B cell (primary cell): ENCODE measurements around the gene TNFAIP8L2. TPM values are rescaled to one million over a fixed set of nuclear protein-coding genes. Genes with fewer than 3 reads are reported as not detected.

Experiments
- ATAC-seq: fragments of 200-7000 bp; cut with Tn5 transposase; one replicate; pipeline ENCODE4 v1.10.0; 2021; ENCODE audit warnings: low read depth, mild to moderate bottlenecking, moderate number of reproducible peaks, moderate library complexity
- CTCF ChIA-PET: fragments of 350-600 bp; sonication (Branson Sonifier 250); formaldehyde crosslinking; loops from one replicate; lab custom pipeline; 2021; ENCODE audit warnings: antibody characterized with exemption, inconsistent platforms; lab: Charles Lee
- POLR2A ChIA-PET: fragments of 350-600 bp; sonication (Branson Sonifier 250); formaldehyde crosslinking; loops from one replicate; lab custom pipeline; 2021; ENCODE audit warnings: antibody characterized with exemption; lab: Charles Lee
- DNase-seq: peaks from one replicate; pipeline ENCODE4 v3.0.0; 2013
- H2AFZ ChIP-seq: 2 replicates; pipeline ENCODE4 v1.6.1; 2012; ENCODE audit warnings: mild to moderate bottlenecking, low read depth, low read length; ENCODE audit not compliant: insufficient read depth, poor library complexity, severe bottlenecking
- H3K27ac ChIP-seq, 2 donors: 1 replicate in 1 of 2; 2 replicates in 1 of 2; pipeline ENCODE4 v1.5.1; 2012 to 2013; ENCODE audit warnings: low read length in 2 of 2, mild to moderate bottlenecking in 2 of 2, moderate library complexity in 1 of 2
- H3K27me3 ChIP-seq, 4 experiments: fragments of 200-600 bp in 1 of 4; sonication (generic) in 1 of 4; replicated peaks in 1 of 4; 1 replicate in 2 of 4; 2 replicates in 2 of 4; pipeline versions ENCODE4 v1.6.1 to v1.7.0; 2013 to 2016; ENCODE audit warnings: low read length in 3 of 4, mild to moderate bottlenecking in 2 of 4, mixed read lengths in 1 of 4, moderate library complexity in 1 of 4; ENCODE audit not compliant: insufficient read depth in 4 of 4, control insufficient read depth in 3 of 4; ENCODE audit errors: control extremely low read depth in 1 of 4
- H3K36me3 ChIP-seq, 2 experiments: replicated peaks in 1 of 2; 1 replicate in 1 of 2; 2 replicates in 1 of 2; pipeline versions ENCODE4 v1.6.1 to v1.7.1; 2013; ENCODE audit warnings: low read length in 1 of 2; ENCODE audit not compliant: insufficient read depth in 2 of 2, control insufficient read depth in 1 of 2; ENCODE audit errors: control extremely low read depth in 1 of 2, extremely low read depth in 1 of 2
- H3K4me1 ChIP-seq, 2 donors: fragments of 200-600 bp in 1 of 2; sonication (generic) in 1 of 2; 1 replicate in 1 of 2; 2 replicates in 1 of 2; pipeline versions ENCODE4 v1.5.1 to v1.6.1; 2013 to 2017; ENCODE audit warnings: low read length in 2 of 2; ENCODE audit not compliant: control insufficient read depth in 2 of 2, insufficient read depth in 2 of 2
- H3K4me2 ChIP-seq: replicated peaks from 2 replicates; pipeline ENCODE3; 2012; ENCODE audit warnings: mild to moderate bottlenecking, low read depth, low read length; ENCODE audit not compliant: poor library complexity, severe bottlenecking
- H3K4me3 ChIP-seq, 5 experiments: fragments of 200-600 bp in 1 of 5; sonication (generic) in 1 of 5; 1 replicate in 3 of 5; 2 replicates in 2 of 5; pipeline versions ENCODE4 v1.5.1 to v1.7.0; 2011 to 2016; ENCODE audit warnings: low read length in 4 of 5, mild to moderate bottlenecking in 4 of 5, low read depth in 2 of 5, control low read depth in 1 of 5, moderate library complexity in 1 of 5; ENCODE audit not compliant: insufficient read depth in 1 of 5; ENCODE audit errors: control extremely low read depth in 1 of 5, extremely low read depth in 1 of 5
- H3K79me2 ChIP-seq: fragments of 200-600 bp; sonication (generic); one replicate; pipeline ENCODE4 v1.6.0; 2016; ENCODE audit warnings: low read length; ENCODE audit not compliant: control insufficient read depth, insufficient read depth
- H3K9ac ChIP-seq: fragments of 200-600 bp; sonication (generic); 2 replicates; pipeline ENCODE4 v1.6.1; 2017; ENCODE audit warnings: mild to moderate bottlenecking, low read length, moderate library complexity
- H3K9me3 ChIP-seq, 3 donors: one replicate each; pipeline versions ENCODE4 v1.6.1 to v1.7.1; 2013; ENCODE audit warnings: low read length in 2 of 3; ENCODE audit not compliant: control insufficient read depth in 2 of 3, insufficient read depth in 1 of 3; ENCODE audit errors: control extremely low read depth in 1 of 3
- H4K20me1 ChIP-seq: 2 replicates; pipeline ENCODE4 v1.6.0; 2012; ENCODE audit warnings: mild to moderate bottlenecking, low read length; ENCODE audit not compliant: insufficient read depth, control insufficient read depth, poor library complexity, severe bottlenecking
- H3K27ac Mint-ChIP-seq: one replicate; pipeline ENCODE4 v1.8.0; 2021; ENCODE audit warnings: mixed read lengths
- H3K27me3 Mint-ChIP-seq: one replicate; pipeline ENCODE4 v1.8.0; 2021; ENCODE audit warnings: mixed read lengths
- H3K4me1 Mint-ChIP-seq: one replicate; pipeline ENCODE4 v1.8.0; 2021; ENCODE audit warnings: mixed read lengths
- H3K4me3 Mint-ChIP-seq: one replicate; pipeline ENCODE4 v1.8.0; 2021; ENCODE audit warnings: mixed read lengths
- H3K9me3 Mint-ChIP-seq: one replicate; pipeline ENCODE4 v1.8.0; 2022; ENCODE audit warnings: mixed read lengths; ENCODE audit not compliant: insufficient read depth
- CTCF ChIP-seq: fragments of 200-600 bp; IDR thresholded peaks from one replicate; pipeline ENCODE4 v1.8.0; 2022; ENCODE audit warnings: antibody characterized with exemption, mild to moderate bottlenecking
- EZH2 ChIP-seq: IDR thresholded peaks from 2 replicates; pipeline ENCODE4 v1.6.1; 2012; ENCODE audit warnings: borderline replicate concordance, low read depth, mild to moderate bottlenecking, moderate library complexity, low read length; ENCODE audit not compliant: insufficient read depth, poor library complexity, severe bottlenecking
- WGBS: methylation state at CpG from one replicate; pipeline ENCODE4 v1.1.5; 2013; ENCODE audit warnings: missing lambda C conversion rate; ENCODE audit not compliant: insufficient coverage; 5-methylcytosine and 5-hydroxymethylcytosine counted together
- intact Hi-C: fragments of 100-400 bp; cut with micrococcal nuclease; formaldehyde crosslinking; loops from one replicate; pipeline ENCODE4 v1.10.0; 2022
- polyA plus RNA-seq: library from polyadenylated mRNA; depleted of rRNA; stranded (reverse); fragments of >200 nt; gene quantifications from 2 replicates; pipeline ENCODE4 v1.2.3, GENCODE V29; 2012
- total RNA-seq, 2 donors: library from RNA; stranded (reverse); fragments of 120-200 nt in 1 of 2; gene quantifications; 1 replicate in 1 of 2; 2 replicates in 1 of 2; pipeline versions ENCODE4 v1.2.3 to v1.2.4, GENCODE V29; 2013 to 2022

The TNFAIP8L2 gene
- total and polyA plus RNA-seq, 2 donors (not counting 1 experiment from before 2014, with no cell fraction given): 9.1 to 14.9 TPM

GRCh38 chr1:151157067-151157531, 650 bp downstream of the TNFAIP8L2 start:
- peaks cover 30 to 38% of the 10 kb centered on the region in 2 donors for H3K4me1 ChIP-seq
- H2AFZ ChIP-seq: peak overlapping the region; percentile 66
- peak overlapping the region; percentile 72 to 98 (median 72) for H3K4me3 ChIP-seq
- Mint-ChIP-seq H3K27ac (peak overlapping the region; percentile 97), H3K9me3 (no peaks in the 10 kb centered on the region), H3K4me3 (peak overlapping the region; percentile 99), H3K27me3 (no peaks in the 10 kb centered on the region), H3K4me1 (peaks cover 44% of the 10 kb centered on the region)
- peaks cover 42% of the 10 kb centered on the region for H3K79me2 ChIP-seq
- DNase-seq: peak; percentile 59
- peak overlapping the region; percentile 29 to 79 for H3K27ac ChIP-seq
- whole genome bisulfite sequencing: 0% methylated on average over 3 of the region's 6 CpGs
- H3K4me2 ChIP-seq: peak overlapping the region; percentile 86
- peaks cover 1 to 26% of the 10 kb centered on the region in 2 experiments for H3K36me3 ChIP-seq
- peaks cover 10% of the 10 kb centered on the region for H4K20me1 ChIP-seq
- H3K9ac ChIP-seq: peak overlapping the region; percentile 78
- H3K27me3 ChIP-seq: no peaks in the 10 kb centered on the region
- TF ChIP-seq CTCF: no peak
- TF ChIP-seq EZH2: no peak
- intact Hi-C loops: loop anchor here (2.0 kb wide), 3 partner anchors 26 to 126 kb away; partner anchors contain the start of genes C1orf56 and ZNF687
- ATAC-seq: peak; percentile 13
- no peaks in the 10 kb centered on the region for H3K9me3 ChIP-seq
- ChIA-PET POLR2A (interaction anchor here (0.5 to 1.6 kb wide), 6 partner anchors 9 to 329 kb away, joined by 3 to 7 read pairs (median 4); partner anchors contain the start of genes LYSMD1 and SCNM1), CTCF (interaction anchor here (0.6 to 9.6 kb wide), 26 partner anchors 8 to 247 kb away, joined by 3 to 227 read pairs (median 4); partner anchors contain the start of genes GABPB2, MLLT11, PSMD4 and TMOD4)

GRCh38 chr1:151158326-151158725, 1.9 kb downstream of the TNFAIP8L2 start:
- CTCF ChIA-PET: interaction anchor here (0.7 to 9.6 kb wide), 8 partner anchors 9 to 286 kb away, joined by 3 to 227 read pairs (median 10); partner anchors contain the start of genes GABPB2 and TMOD4
- Histone ChIP-seq H3K79me2 (peaks cover 42% of the 10 kb centered on the region), H3K4me2 (peak overlapping the region; percentile 86), H3K4me3 (peak overlapping the region in 4 of 5 experiments; percentile 8 to 98 (median 22)), H3K27ac (peak overlapping the region; percentile 7 to 79), H3K9ac (peak overlapping the region; percentile 11), H2AFZ (no peak overlapping the region), H3K4me1 (peaks cover 30 to 38% of the 10 kb centered on the region in 2 donors), H4K20me1 (peaks cover 10% of the 10 kb centered on the region), H3K9me3 (no peaks in the 10 kb centered on the region), H3K27me3 (no peaks in the 10 kb centered on the region), H3K36me3 (peaks cover 1 to 26% of the 10 kb centered on the region in 2 experiments)
- no peaks in the 10 kb centered on the region for H3K9me3 Mint-ChIP-seq
- no peaks in the 10 kb centered on the region for H3K27me3 Mint-ChIP-seq
- peak overlapping the region; percentile 97 for H3K27ac Mint-ChIP-seq
- DNase-seq (no peak), ATAC-seq (no peak)
- H3K4me1 Mint-ChIP-seq: peaks cover 47% of the 10 kb centered on the region
- WGBS: 38% methylated on average over 4 of the region's 5 CpGs
- peak overlapping the region; percentile 99 for H3K4me3 Mint-ChIP-seq
- TF ChIP-seq CTCF (no peak), EZH2 (no peak)
- POLR2A ChIA-PET: interaction anchor here (0.6 kb wide), 1 partner anchor 33 kb away, joined by 4 read pairs; no protein-coding TSS in a partner anchor
- intact Hi-C loops: no loop called here
